Measurements from ENCODE around the gene BCL2L14. TPM values are rescaled to one million over a fixed set of nuclear protein-coding genes. Genes with fewer than 3 reads are reported as not detected.

Gene BCL2L14
- total and polyA plus RNA-seq, 12 donors: 0.49 TPM; not detected in 11

- Histone ChIP-seq H3K27ac (no peak overlapping the region), H3K4me1 (no peaks in the 10 kb centered on the region), H3K36me3 (no peaks in the 10 kb centered on the region), H3K4me3 (no peak overlapping the region), H3K27me3 (peaks cover 0 to 5% (median 0%) of the 10 kb centered on the region in 7 donors), H3K9me3 (no peaks in the 10 kb centered on the region)
- intact Hi-C loops (cut with DNase I): no loop called here
- DNase-seq: no peak
- peak in 1 of 8 donors; percentile 30 for ATAC-seq
- TF ChIP-seq, protein P1, sequence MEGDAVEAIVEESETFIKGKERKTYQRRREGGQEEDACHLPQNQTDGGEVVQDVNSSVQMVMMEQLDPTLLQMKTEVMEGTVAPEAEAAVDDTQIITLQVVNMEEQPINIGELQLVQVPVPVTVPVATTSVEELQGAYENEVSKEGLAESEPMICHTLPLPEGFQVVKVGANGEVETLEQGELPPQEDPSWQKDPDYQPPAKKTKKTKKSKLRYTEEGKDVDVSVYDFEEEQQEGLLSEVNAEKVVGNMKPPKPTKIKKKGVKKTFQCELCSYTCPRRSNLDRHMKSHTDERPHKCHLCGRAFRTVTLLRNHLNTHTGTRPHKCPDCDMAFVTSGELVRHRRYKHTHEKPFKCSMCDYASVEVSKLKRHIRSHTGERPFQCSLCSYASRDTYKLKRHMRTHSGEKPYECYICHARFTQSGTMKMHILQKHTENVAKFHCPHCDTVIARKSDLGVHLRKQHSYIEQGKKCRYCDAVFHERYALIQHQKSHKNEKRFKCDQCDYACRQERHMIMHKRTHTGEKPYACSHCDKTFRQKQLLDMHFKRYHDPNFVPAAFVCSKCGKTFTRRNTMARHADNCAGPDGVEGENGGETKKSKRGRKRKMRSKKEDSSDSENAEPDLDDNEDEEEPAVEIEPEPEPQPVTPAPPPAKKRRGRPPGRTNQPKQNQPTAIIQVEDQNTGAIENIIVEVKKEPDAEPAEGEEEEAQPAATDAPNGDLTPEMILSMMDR (IDR thresholded peaks at IDR 0.05): no peak
- 93 to 100% methylated on average over 3 of the region's 3 CpGs for WGBS, 2 donors
Measured at GRCh38 chr12:12047682-12048081, 23.1 kb upstream of the BCL2L14 start.

GRCh38 chr12:12048266-12048665 is 22.5 kb upstream of the BCL2L14 start:
- Histone ChIP-seq H3K4me3 (no peak overlapping the region), H3K36me3 (no peaks in the 10 kb centered on the region), H3K27ac (no peak overlapping the region), H3K4me1 (no peaks in the 10 kb centered on the region), H3K27me3 (peaks cover 0 to 5% (median 0%) of the 10 kb centered on the region in 7 donors), H3K9me3 (no peaks in the 10 kb centered on the region)
- WGBS, 2 donors: 48 to 83% methylated on average over 4 of the region's 4 CpGs
- ATAC-seq (no peak), DNase-seq (no peak)
- TF ChIP-seq, protein P1 (IDR thresholded peaks at IDR 0.05): no peak
- intact Hi-C loops (cut with DNase I): no loop called here

DNA sequence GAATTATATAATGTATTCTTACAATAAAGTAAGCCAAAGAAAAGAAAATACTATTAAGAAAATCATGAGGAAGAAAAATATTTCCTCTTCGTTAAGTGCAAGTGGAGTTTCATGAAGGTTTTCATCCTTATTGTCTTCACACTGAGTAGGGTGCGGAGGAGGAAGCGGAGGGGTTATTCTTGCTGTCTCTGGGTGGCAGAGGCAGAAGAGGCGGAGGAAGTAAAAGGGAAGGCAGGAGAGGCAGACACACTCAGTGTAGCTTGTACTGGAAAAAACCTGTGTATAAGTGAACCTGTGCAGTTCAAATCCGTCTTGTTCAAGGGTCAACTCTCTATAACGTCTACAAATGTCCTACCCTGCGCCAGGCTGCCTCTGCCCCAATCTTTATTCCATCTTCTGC is 22.0 kb upstream of the BCL2L14 start:
- Histone ChIP-seq H3K27me3 (peaks cover 0 to 5% (median 0%) of the 10 kb centered on the region in 7 donors), H3K4me1 (no peaks in the 10 kb centered on the region), H3K36me3 (no peaks in the 10 kb centered on the region), H3K4me3 (no peak overlapping the region), H3K27ac (no peak overlapping the region), H3K9me3 (no peaks in the 10 kb centered on the region)
- TF ChIP-seq, protein P1 (IDR thresholded peaks at IDR 0.05): no peak
- DNase-seq (no peak), ATAC-seq (no peak)
- WGBS, 2 donors: 86 to 94% methylated on average over 7 of the region's 7 CpGs
- intact Hi-C loops (cut with DNase I): no loop called here

- no peaks in the 10 kb centered on the region for H3K9me3 ChIP-seq
- no peaks in the 10 kb centered on the region for H3K36me3 ChIP-seq
- peaks cover 0 to 5% (median 0%) of the 10 kb centered on the region in 7 donors for H3K27me3 ChIP-seq
- H3K4me3 ChIP-seq: no peak overlapping the region
- DNase-seq (no peak), ATAC-seq (no peak)
- no peak overlapping the region for H3K27ac ChIP-seq
- WGBS, 2 donors: 82 to 85% methylated on average over 4 of the region's 4 CpGs
- intact Hi-C loops (cut with DNase I): no loop called here
- TF ChIP-seq, protein P1 (IDR thresholded peaks at IDR 0.05): no peak
- H3K4me1 ChIP-seq: no peaks in the 10 kb centered on the region
Measured at GRCh38 chr12:12051668-12052067, 19.1 kb upstream of the BCL2L14 start.
